KOPT-K1 (cell line): ENCODE measurements around the gene FUT1.
"Not testable (repeated sequence)": the region's sequence is repeated elsewhere in the genome, so short reads cannot be mapped to it uniquely, and the experiment has no call there.

Experiments
- H3K27ac ChIP-seq: fragments of 200-600 bp; sonication (generic); 2 replicates; pipeline ENCODE4 v1.5.1; 2016; ENCODE audit warnings: antibody characterized with exemption, mild to moderate bottlenecking, low read depth, low read length; ENCODE audit not compliant: poor library complexity, severe bottlenecking
- H3K36me3 ChIP-seq: fragments of 200-600 bp; sonication (generic); 2 replicates; pipeline ENCODE4 v1.5.1; 2017; ENCODE audit warnings: antibody characterized with exemption, mild to moderate bottlenecking, low read length, moderate library complexity; ENCODE audit not compliant: insufficient read depth
- H3K9me3 ChIP-seq: fragments of 200-600 bp; sonication (generic); 2 replicates; pipeline ENCODE4 v1.5.1; 2017; ENCODE audit warnings: antibody characterized with exemption, low read length, mild to moderate bottlenecking; ENCODE audit not compliant: insufficient read depth, poor library complexity, severe bottlenecking

The FUT1 gene

DNA sequence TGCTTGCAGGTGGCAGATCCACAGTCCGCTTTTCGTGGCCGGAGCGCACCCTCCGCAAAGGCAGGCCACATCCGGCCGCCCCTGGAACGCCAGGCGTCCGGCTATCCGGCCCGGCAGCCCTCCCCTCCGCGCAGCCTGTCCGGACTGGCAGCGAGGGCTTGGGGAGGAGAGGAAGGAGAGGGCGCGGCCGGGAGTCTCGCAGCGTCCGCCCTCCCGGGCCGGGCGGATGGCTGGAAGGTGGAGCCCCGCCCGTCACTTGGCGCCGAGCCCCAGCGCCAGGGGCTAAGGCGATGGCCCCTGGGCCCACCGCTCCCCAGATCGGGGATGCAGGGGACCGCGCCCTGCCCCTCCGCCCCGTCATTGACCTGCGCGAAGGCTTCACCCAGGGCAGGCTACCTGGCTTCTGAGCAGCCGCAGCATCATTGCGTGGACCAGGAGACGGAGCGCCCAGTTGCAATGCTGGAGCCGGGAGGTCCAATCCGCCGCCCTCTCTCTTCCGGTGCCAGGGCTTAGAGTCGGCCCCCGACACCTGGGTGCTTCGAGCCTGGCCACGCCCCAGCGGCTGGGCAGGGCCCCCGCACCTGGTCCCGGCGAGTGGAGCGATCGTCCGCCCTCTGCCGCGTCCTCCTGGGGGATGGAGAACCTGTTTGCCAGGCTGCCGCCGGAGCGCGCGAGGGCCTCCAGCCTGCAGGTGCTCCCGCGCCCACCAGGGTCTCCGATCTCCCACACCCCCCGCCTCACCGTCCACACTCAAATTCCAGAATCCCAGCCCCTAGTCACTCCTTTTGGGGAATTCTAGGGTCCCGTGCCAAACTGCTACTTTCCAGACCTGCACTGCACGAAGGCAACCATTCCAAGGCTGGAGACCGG, at the start of gene FUT1:
Gene FUT1, minus strand, starts transcription at position 146 of the 870 bp plus-strand sequence. CDS start 1,360 bp downstream, outside the sequence.
- no peaks in the 10 kb centered on the region for H3K36me3 ChIP-seq
- H3K27ac ChIP-seq, result no peak within 1 kb of the TSS

DNA sequence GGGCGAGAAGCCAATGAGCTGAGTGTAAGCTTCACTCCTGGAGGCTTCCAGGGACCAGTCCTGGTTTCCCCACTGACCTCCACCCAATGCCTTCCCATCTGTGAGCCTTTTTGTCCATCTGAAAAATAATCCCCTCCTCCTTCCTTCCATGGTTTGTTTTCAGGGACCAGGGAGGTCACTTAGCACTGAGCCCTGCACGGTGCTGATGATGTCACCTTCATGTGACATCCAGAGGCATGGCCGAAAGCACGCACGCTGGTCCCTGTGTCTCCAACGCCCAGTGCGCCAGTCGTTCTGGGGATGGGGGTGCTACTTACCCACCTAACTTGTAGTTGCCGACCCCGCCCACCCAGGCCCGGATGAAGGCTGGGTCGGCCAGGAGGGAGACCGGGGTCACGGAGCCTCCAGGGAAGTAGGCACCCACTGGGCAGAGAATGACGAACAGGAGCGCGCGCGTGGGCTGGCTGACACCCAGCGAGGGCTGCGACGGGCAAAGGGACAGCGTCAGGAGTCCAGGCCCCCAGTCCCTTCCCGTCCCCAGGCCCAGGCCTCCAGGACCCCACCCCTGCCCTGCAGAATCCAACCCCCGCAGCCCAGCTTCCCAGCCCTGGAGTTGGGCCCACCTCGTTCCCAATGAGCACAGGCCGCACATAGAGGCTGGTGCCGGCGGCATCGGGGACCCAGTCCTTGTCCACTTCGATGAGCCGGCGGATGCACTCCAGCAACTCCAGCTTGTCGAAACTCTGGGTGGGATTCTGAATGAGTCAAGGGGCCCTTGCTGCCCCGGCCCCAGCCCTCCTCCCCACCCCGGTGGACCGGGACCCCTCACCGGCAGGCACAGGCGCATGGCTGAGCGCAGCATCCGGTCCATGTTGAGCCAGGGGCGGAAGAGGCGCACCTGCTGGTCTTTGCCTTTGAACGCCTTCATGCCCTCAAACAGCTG, 47.2 kb upstream of the FUT1 start:
- Histone ChIP-seq H3K36me3 (peaks cover 4% of the 10 kb centered on the region; the same call in 1 of the 2 replicates), H3K9me3 (no peaks in the 10 kb centered on the region), H3K27ac (no peak overlapping the region)

More for the DNA sequence above, at the start of gene FUT1:
- H3K9me3 ChIP-seq, result no peaks in the 10 kb centered on the region

DNA sequence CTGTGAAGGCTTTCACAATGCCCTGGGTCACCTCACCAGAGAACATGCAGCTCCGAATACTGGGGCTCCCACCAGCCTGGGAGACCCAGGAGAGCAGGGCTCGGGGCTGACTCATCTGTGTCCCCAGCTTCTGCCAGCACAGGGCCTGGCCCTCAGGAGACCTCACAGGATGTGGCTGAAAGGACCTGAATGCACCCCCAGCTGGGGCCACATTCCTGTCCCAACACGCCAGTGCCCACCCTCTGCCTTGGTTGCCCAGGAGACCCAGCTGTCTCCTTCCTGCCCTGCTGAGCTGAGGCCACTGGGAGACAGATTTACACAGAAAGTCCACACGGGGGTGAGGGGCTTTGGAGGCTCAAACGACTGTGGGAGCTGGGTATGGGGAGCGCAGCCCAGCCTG, 46.5 kb upstream of the FUT1 start:
- Histone ChIP-seq H3K27ac (no peak overlapping the region), H3K36me3 (peaks cover 4% of the 10 kb centered on the region; the same call in 1 of the 2 replicates), H3K9me3 (no peaks in the 10 kb centered on the region)

DNA sequence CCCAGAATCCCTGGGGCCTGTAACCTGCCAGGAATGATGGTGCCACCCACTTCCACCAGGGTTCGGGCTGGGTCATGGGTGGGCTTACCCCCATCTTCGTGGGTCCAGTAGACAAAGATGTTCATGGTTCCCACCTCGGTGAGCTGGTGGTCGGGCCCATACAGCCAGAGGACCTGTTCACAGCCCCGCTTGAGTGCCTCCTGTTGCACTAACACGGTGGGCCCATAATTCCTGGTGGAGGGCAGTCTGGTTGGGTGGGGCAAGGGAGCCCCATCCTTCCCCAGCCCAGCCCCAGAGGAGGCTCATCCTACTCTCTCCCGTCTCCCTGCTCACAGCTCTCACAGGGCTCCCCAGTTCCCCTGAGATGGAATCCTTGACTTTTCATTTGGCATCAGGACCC, 44.7 kb upstream of the FUT1 start:
- Histone ChIP-seq H3K9me3 (no peaks in the 10 kb centered on the region), H3K27ac (no peak overlapping the region), H3K36me3 (peaks cover 4% of the 10 kb centered on the region; the same call in 1 of the 2 replicates)

DNA sequence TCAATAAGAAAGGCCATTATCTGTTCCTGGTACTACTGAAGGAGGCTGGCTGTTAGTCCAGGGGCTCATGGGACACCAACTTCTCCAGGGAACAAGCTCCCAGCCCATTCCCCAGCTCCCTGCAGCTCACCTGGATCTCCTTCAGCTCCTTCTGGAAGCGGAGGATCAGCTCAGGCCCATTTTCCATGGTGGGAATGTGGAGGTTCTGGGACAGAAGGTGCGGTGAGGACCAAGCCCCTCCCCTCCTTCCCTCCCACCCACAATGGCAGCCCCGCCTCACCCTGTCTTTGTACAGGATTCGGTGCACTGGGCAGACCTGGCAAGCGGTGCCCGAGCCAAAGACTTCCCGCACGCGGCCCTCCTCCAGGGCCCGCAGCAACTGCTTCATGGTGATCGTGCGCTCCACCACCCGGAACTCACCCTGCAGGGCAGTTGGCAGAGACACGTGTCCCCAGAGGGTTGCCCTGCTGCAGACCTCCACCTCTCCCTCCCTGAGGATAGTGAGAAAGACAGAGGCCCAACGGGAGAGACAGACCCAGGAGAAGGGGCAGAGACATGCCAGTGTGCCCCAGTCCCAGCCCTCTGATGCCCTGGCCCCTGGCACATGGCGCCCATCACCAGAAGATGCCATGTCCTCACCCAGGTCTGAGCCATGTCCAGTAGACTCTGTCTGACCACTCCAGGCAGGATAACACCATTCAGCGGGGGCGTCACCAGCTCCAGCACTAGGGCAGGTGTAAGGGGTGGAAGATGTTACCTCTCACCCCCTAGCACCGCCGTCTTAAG, 44.0 kb upstream of the FUT1 start:
- H3K9me3 ChIP-seq, result no peaks in the 10 kb centered on the region
- H3K36me3 ChIP-seq, result peaks cover 4% of the 10 kb centered on the region; the same call in 1 of the 2 replicates
- H3K27ac ChIP-seq, result no peak overlapping the region

DNA sequence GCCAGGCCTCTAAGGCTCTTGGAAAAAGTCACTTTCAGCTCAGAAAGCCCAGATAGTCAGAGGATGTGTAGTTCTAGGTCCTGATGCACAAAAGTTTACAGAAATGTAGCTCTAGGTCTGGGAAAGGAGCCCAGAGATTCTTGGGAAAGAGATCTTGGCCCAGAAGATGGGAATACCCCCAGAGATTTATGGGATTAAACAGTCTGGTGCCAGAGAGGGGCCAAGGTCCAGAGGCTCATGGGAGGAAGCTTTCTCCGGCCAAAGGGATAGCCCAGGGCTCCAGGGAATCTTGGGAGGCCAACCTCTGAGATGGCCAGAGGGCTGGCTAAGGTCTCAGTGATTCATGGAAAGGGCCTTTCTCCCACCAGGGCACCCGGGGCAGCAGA, 43.2 kb upstream of the FUT1 start:
- Histone ChIP-seq H3K9me3 (no peaks in the 10 kb centered on the region), H3K27ac (no peak overlapping the region), H3K36me3 (peaks cover 4% of the 10 kb centered on the region; the same call in 1 of the 2 replicates)

DNA sequence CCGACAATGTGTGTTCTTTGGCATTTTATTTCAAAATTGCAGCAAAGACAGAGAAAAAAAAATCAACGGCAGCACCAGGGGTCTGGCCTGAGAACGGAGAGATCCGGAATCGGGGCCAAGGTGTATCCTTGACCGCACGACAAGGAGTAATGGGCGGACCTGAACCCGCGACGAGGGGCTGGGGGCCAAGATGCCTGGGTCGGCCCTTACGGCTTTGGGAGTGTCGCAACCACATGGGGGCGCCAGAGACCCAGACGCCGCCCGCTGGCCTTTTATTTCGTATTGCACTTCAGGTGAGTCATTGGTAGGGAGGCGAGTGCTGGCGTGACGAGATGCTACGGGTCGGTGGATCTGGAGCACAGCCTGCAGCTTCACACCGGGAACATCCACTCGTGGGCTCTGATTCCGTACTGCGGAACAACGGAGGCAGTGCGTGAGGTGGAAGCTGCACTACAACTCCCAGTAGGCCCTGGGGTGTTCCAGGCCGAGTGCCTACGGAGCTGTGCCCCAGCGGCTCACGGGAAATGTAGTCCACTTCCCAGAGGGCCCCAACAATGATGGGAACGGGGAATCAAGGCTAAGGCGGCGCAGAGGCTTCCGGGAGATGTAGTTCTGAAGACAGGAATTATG, 42.7 kb upstream of the FUT1 start:
- Histone ChIP-seq H3K9me3 (no peaks in the 10 kb centered on the region), H3K36me3 (peaks cover 4% of the 10 kb centered on the region; the same call in 1 of the 2 replicates), H3K27ac (no peak overlapping the region)

DNA sequence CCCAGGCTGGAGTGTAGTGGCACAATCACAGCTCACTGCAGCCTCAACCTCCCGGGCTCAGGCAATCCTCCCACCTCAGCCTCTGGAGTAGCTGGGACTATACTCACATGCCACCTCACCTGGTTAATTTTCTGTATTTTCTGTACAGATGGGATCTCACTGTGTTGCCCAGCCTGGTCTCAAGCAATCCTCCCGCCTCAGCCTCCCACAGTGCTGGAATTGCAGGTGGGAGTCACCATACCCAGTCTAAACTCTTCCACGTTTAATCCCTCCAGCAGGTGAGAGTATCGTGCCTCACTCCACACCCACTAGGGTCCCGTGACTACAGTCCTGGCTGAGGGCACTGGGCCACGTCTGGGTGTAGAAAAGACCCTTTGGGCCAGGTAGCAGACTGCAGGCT, 41.9 kb upstream of the FUT1 start:
- Histone ChIP-seq H3K9me3 (no peaks in the 10 kb centered on the region), H3K27ac (no peak overlapping the region), H3K36me3 (peaks cover 3% of the 10 kb centered on the region; the same call in 1 of the 2 replicates)

DNA sequence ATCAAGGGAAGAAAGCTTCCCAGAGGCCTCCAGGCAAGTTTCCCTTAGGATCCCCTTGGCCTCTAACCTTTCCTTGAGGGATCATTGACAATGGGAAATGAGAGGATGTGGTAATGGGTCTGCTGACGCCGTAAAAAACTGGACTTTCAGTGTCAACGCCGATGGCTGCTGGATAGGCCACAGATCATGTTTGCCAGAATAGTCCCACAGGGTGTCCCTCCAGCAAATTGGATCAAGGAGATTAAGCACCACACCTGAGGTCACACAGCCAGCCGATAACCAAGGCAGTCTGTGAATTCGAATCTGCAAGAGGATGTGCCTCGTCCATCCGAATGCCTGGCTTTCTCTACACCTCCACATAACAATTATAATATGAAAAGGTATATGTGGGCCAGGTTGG, 40.8 kb upstream of the FUT1 start:
- Histone ChIP-seq H3K36me3 (no peaks in the 10 kb centered on the region), H3K9me3 (no peaks in the 10 kb centered on the region), H3K27ac (no peak overlapping the region)

DNA sequence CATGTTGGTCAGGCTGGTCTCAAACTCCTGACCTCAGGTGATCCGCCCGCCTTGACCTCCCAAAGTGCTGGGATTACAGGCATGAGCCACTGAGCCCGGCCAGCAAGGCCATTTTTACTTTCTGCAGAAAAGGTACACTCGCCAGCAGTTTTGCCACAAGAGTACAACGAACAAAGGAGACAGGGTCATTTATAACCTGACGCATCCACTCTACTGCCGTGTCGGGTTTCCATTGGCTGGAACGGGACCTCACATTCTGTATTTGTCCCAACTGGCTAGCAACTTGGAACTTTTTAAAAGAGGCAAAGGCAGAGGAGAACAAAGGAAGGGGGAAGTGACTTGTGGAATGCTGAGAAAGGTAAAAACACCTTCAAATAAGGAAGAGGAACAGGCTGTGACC, 34.9 kb upstream of the FUT1 start:
- H3K27ac ChIP-seq, H3K9me3 ChIP-seq, H3K36me3 ChIP-seq: not testable (repeated sequence)

DNA sequence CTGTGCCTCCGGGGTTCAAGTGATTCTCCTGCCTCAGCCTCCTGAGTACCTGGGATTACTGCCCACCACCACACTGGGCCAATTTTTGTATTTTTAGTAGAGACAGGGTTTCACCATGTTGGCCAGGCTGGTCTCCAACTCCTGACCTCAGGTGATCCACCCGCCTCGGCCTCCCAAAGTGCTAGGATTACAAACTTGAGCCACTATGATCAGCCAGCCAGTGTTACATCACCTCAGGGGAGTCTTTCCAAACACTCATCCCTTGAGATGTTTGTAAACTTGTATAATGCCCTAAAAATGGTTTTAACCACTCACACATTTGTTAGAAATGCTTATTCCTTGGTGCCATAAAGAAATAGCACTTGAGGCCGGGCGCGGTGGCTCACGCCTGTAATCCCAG, 34.0 kb upstream of the FUT1 start:
- not testable (repeated sequence) for H3K36me3 ChIP-seq, H3K9me3 ChIP-seq, H3K27ac ChIP-seq

DNA sequence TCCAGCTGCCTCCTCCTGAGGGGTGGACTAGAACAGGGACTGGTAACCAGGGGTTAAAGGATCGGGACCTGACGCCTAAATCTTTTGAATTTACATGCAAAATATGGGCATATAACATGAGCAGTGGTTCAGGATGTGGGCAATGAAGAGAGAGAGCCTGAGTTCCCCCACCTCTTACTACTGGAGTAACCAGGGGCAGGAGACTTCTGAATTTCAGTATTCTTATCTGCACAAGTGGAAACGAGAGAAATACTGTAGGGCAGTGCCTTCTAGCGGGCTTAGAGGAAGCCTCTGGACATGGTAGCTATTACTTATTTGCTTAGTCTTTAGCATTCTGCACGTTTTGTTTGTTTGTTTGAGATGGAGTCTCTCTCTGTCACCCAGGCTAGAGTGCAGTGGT, 32.1 kb upstream of the FUT1 start:
- Histone ChIP-seq H3K27ac (no peak overlapping the region), H3K36me3 (no peaks in the 10 kb centered on the region), H3K9me3 (no peaks in the 10 kb centered on the region)

DNA sequence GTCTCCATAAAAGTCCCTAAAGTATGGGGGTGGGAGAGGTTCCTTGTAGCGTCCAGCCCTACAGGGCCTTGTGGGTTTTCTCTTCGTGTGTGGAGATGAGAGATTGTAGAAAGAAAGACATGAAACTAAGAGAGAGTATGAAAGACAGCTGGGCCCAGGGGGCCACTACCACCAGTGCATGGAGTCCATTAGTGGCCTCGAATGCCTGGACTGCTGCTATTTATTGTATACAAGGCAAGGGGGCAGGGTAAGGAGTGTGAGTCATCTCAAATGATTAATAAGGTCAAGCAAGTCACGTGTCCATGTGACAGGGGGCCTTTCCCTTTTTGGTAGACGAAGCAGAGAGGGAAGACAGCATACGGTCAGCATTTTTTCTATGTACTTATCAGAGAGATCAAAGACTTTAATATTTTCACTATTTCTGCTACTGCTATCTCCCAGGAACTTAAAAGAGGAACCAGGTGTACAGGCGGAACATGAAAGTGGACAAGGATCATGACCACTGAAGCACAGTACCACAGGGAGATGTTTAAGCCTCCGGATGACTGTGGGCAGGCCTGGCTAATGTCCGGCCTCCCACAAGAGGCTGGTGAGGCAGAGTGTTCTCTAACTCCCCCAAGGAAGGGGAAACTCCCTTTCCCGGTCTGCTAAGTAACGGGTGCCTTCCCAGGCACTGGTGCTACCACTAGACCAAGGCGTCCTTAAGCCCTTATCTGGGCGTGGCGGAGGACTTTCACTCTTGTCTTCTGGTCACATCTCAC, 28.4 kb upstream of the FUT1 start:
- H3K27ac ChIP-seq, result no peak overlapping the region

DNA sequence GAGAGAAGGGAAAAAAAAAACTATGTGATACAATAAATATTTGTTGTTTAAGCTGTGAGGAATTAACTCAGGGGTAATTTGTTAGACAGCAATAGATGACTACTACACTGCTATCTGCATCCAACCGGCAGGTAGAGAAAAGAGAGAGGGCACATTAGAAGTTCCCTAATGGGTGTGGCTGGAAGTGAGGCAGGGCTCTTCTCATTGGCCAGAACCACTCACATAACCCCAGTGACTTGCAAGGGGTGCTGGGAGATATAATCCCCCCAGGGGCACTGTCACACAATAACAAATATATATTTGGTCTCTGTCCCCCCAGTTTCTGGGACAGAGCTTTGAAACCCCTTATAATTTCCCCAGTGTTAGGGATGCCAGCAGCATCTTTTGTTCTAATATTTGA, 27.2 kb upstream of the FUT1 start:
- Histone ChIP-seq H3K36me3 (no peaks in the 10 kb centered on the region), H3K27ac (no peak overlapping the region), H3K9me3 (no peaks in the 10 kb centered on the region)

More for the DNA sequence above, 28.4 kb upstream of the FUT1 start:
- no peaks in the 10 kb centered on the region for H3K36me3 ChIP-seq
- no peaks in the 10 kb centered on the region for H3K9me3 ChIP-seq
